T-helper 1 cell treated with Interleukin-12 subunit alpha and Interleukin-12 subunit beta and Interleukin-4 antibody, amounts not matched to agents 30 μg/mL and 1 μg/mL, for 36 hours (primary cell): Measurements from ENCODE around the gene RALGPS2.
"Not testable (repeated sequence)": the region's sequence is repeated elsewhere in the genome, so short reads cannot be mapped to it uniquely, and the experiment has no call there.

Experiments
- H3K27ac Mint-ChIP-seq: one replicate; pipeline ENCODE4 v1.8.0; 2021; ENCODE audit warnings: mild to moderate bottlenecking, mixed read lengths
- H3K27me3 Mint-ChIP-seq: one replicate; pipeline ENCODE4 v1.8.0; 2021; ENCODE audit warnings: low read depth, mixed read lengths
- H3K36me3 Mint-ChIP-seq: one replicate; pipeline ENCODE4 v1.8.0; 2021; ENCODE audit warnings: low read depth, mixed read lengths
- H3K4me1 Mint-ChIP-seq: one replicate; pipeline ENCODE4 v1.8.0; 2021; ENCODE audit warnings: low read depth, mixed read lengths
- H3K4me3 Mint-ChIP-seq: one replicate; pipeline ENCODE4 v1.8.0; 2021; ENCODE audit warnings: mild to moderate bottlenecking, moderate library complexity, mixed read lengths
- H3K9me3 Mint-ChIP-seq: one replicate; pipeline ENCODE4 v1.8.0; 2021; ENCODE audit warnings: mixed read lengths

Gene RALGPS2

DNA sequence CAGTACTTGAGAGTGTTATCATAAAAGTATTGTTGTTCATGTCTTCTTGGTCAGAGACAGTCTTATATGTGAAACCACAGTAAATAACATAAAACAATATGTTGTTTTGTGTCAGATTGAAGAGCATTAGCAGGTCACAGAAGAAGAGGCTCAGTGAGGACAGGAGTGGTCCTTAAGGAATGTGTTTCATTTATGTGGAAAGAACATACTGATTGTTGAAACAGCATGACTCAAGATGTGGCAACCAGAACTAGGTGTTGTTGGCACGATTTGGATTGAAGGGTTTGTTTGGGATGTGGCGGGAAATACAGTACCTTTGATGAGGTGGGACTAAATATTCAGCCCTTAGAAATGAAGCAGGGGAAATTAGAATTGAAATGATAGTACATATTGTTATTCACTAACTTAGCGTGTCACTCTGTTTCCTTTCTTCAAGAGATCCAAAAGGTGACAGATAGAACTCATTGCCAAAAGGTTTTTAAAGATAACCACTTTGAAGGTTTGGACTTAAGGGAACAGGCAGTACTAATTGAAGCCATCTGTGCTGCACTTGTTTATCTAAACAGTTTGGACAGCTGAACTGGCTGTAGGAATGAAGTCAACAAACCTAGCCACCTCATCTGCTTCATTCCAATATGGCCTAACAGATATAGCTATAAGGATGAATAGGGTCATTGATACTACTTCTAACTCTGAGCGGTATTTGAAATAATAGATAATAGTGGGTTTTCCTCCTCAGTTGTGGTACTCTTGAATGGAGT is 14.4 kb downstream of the RALGPS2 start:
- H3K4me1 Mint-ChIP-seq, result no peaks in the 10 kb centered on the region
- H3K36me3 Mint-ChIP-seq, result no peaks in the 10 kb centered on the region
- H3K4me3 Mint-ChIP-seq, result no peak overlapping the region
- no peaks in the 10 kb centered on the region for H3K9me3 Mint-ChIP-seq
- no peaks in the 10 kb centered on the region for H3K27me3 Mint-ChIP-seq
- no peak overlapping the region for H3K27ac Mint-ChIP-seq

DNA sequence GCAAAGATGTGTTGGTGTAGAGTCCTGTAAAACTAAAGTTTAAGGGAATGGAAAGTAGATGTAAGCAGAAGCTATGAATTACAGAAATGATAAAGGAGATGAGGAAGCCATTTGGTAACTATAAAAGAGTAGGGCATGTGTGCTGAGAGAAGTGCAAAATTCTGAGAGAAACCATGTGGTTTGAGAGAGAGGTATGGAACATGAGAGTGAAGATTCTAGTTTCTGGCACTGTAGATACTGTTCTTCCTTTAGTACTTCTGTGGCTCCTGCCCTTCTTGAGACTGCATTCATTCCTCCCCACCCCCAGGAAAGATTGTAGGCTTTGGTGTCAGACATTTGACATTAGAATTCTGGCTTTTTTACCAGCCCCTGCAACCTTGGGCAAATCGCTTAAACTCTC is 15.4 kb downstream of the RALGPS2 start:
- no peaks in the 10 kb centered on the region for H3K4me1 Mint-ChIP-seq
- H3K9me3 Mint-ChIP-seq, result no peaks in the 10 kb centered on the region
- H3K36me3 Mint-ChIP-seq, result no peaks in the 10 kb centered on the region
- H3K27ac Mint-ChIP-seq, result no peak overlapping the region
- H3K4me3 Mint-ChIP-seq, result no peak overlapping the region
- H3K27me3 Mint-ChIP-seq, result no peaks in the 10 kb centered on the region

DNA sequence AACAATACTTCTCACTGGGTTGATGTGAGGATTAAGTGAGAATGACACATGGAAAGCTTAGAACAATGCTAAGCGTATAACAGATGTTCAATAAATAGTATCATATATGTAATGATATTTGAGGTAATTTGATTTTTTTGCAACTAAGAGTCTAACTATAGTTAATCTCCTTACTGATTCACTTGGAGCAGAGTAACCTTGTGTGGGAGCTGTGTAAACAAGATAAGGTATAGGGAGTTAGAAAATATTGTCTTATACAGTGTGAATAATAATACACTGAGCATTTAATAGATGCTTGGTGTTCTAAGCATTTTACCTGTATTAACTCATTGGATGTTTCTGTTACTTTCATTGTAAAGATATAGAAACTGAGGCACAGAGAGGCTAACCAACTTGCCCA is 15.9 kb downstream of the RALGPS2 start:
- Mint-ChIP-seq H3K4me1 (no peaks in the 10 kb centered on the region), H3K9me3 (no peaks in the 10 kb centered on the region), H3K27me3 (no peaks in the 10 kb centered on the region), H3K27ac (no peak overlapping the region), H3K4me3 (no peak overlapping the region), H3K36me3 (no peaks in the 10 kb centered on the region)

DNA sequence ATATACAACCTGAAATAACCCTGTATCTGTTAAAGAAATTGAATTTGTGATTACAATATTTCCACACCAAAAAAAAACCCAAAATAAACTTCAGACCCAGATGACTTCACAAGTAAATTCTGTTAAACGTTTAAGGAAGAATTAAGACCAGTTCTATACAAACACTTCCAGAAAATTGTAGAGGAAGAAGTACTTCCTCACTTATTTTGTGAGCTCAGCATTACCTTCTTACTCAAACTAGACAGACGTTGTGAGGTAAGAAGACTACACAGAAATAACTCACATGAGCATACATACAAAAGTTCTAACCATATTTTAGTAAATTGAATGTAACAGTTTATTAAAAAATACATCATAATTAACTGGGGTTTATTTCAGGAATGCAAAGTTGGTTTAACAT is 18.8 kb downstream of the RALGPS2 start:
- H3K36me3 Mint-ChIP-seq, result no peaks in the 10 kb centered on the region
- H3K4me1 Mint-ChIP-seq, result no peaks in the 10 kb centered on the region
- H3K27ac Mint-ChIP-seq, result no peak overlapping the region

DNA sequence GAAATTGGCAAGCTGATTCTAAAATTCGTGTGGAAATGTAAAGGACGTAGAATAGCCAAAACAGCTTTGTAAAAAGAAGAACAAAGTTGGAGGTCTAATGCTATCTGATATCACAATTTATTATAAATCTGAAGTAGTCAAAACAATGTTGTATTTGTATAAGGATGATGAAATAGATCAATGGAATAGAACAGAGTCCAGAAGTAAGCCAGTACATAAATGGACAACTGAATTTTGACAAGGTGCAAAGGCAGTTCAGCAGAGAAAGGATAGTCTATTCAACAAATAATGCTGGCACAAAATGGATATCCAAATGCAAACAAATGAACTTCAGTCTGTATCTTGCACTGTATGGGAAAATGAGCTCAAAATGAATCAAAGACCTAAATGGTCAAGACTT is 20.2 kb downstream of the RALGPS2 start:
- no peaks in the 10 kb centered on the region for H3K4me1 Mint-ChIP-seq
- no peaks in the 10 kb centered on the region for H3K36me3 Mint-ChIP-seq
- H3K4me3 Mint-ChIP-seq, result no peak overlapping the region
- no peak overlapping the region for H3K27ac Mint-ChIP-seq
- H3K27me3 Mint-ChIP-seq, result no peaks in the 10 kb centered on the region
- no peaks in the 10 kb centered on the region for H3K9me3 Mint-ChIP-seq

More for the DNA sequence above, 18.8 kb downstream of the RALGPS2 start:
- H3K27me3 Mint-ChIP-seq, result no peaks in the 10 kb centered on the region
- no peak overlapping the region for H3K4me3 Mint-ChIP-seq
- no peaks in the 10 kb centered on the region for H3K9me3 Mint-ChIP-seq

DNA sequence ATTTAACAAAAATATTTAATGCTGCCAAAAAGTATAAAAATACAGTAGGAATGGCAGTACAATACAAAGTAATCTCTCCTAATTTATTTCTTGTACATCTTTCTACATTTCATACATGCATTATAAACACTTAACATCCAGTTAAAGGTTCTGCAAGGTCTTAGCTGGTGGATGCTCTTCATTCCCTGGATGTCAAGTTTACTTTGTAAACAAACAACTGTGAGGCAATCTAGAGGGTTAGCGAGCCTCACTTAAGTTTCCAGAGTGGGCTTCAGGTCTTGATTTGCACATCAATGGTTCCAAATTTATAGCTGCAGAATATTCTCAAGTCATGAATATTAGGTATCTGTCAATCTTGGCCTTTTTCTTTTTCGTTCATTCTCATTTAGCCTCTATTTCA is 21.3 kb downstream of the RALGPS2 start:
- H3K36me3 Mint-ChIP-seq, result no peaks in the 10 kb centered on the region
- H3K9me3 Mint-ChIP-seq, result no peaks in the 10 kb centered on the region
- H3K4me3 Mint-ChIP-seq, result no peak overlapping the region
- H3K27me3 Mint-ChIP-seq, result no peaks in the 10 kb centered on the region
- H3K27ac Mint-ChIP-seq, result no peak overlapping the region
- no peaks in the 10 kb centered on the region for H3K4me1 Mint-ChIP-seq

DNA sequence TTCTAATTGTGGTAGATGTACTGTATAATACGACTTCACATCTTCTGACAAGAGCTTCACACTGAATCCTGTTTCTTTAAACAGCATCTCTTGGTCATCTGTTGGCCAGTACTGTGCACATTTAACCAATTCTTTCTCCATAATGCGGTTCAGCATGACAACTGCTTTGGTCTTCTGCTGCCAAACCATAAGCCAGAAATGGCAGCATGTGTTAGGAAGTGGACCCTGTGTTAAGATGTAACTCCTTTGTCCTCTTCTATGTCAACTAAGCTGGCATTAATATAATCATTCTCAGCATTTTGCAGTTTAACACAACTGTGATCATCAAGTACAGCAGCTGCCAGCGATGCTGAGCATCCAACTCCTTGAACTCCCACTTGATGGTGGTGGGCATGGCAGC is 22.3 kb downstream of the RALGPS2 start:
- H3K4me3 Mint-ChIP-seq, H3K4me1 Mint-ChIP-seq, H3K9me3 Mint-ChIP-seq, H3K36me3 Mint-ChIP-seq, H3K27me3 Mint-ChIP-seq, H3K27ac Mint-ChIP-seq: not testable (repeated sequence)

DNA sequence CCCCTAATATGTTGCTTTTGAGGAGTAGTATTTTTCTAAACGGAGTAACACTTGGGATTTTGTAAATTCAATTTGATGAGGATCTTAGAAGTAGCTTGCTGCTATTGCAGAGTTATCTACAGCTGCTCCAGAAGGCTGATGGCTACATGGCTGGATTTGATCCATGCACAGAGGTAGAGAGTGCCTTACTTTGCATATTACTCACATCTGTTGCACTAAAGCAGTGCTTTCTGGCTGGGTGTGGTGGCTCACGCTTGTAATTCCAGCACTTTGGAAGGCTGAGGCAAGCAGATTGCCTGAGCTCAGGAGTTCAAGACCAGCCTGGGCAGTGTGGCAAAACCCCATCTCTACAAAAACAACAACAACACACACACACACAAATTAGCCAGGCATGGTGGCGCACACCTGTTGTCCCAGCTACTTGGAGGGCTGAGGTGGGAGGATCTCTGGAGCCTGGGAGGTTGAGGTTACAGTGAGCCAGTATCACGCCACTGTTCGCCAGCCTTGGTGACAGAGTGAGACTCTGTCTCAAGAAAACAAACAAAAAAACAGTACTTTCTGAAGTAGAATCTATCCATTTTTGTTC is 24.6 kb downstream of the RALGPS2 start:
- no peak overlapping the region for H3K4me3 Mint-ChIP-seq
- no peaks in the 10 kb centered on the region for H3K4me1 Mint-ChIP-seq
- H3K36me3 Mint-ChIP-seq, result no peaks in the 10 kb centered on the region
- no peaks in the 10 kb centered on the region for H3K27me3 Mint-ChIP-seq
- H3K27ac Mint-ChIP-seq, result no peak overlapping the region
- no peaks in the 10 kb centered on the region for H3K9me3 Mint-ChIP-seq

DNA sequence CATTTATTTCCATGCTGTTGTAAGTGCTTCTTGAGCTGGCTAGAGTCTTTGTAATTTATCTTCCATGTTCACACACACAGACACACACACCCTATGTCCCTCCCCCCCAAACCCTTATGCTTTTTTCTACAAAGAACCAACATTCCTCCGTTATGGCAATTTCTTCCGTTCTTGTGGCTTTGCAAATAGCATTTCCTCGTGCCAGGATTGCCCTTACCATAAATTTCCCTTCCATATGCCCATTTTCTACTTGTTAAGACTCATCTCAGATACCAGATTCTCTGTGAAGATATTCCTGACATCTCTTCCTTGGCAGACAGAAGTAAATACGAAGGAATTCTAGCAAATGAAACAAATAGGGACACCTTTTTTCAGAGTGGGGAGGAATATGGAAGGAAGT is 26.0 kb downstream of the RALGPS2 start:
- H3K4me3 Mint-ChIP-seq, result no peak overlapping the region
- H3K36me3 Mint-ChIP-seq, result no peaks in the 10 kb centered on the region
- H3K27me3 Mint-ChIP-seq, result no peaks in the 10 kb centered on the region
- no peak overlapping the region for H3K27ac Mint-ChIP-seq
- H3K9me3 Mint-ChIP-seq, result peaks cover 4% of the 10 kb centered on the region
- H3K4me1 Mint-ChIP-seq, result no peaks in the 10 kb centered on the region

DNA sequence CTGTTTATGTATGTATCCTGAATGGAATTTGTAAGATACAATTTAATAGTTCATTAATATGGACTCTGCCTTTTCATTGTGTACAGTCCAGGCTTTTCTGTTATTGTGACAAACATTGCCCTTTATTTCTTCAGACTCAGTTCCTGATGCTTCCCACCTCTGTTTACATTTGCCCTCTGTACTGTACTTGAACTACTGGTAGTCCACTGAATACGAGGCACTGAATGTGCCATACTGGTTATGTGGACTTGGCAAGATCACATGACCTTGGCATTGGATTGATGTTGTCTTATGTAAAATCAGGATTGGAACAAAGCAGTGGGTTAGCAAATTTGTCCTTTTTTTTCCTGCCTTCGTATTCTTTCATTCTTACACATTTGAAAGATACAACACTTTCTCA is 27.8 kb downstream of the RALGPS2 start:
- Mint-ChIP-seq H3K4me1 (no peaks in the 10 kb centered on the region), H3K4me3 (no peak overlapping the region), H3K36me3 (no peaks in the 10 kb centered on the region), H3K9me3 (peaks cover 4% of the 10 kb centered on the region), H3K27ac (no peak overlapping the region), H3K27me3 (no peaks in the 10 kb centered on the region)

DNA sequence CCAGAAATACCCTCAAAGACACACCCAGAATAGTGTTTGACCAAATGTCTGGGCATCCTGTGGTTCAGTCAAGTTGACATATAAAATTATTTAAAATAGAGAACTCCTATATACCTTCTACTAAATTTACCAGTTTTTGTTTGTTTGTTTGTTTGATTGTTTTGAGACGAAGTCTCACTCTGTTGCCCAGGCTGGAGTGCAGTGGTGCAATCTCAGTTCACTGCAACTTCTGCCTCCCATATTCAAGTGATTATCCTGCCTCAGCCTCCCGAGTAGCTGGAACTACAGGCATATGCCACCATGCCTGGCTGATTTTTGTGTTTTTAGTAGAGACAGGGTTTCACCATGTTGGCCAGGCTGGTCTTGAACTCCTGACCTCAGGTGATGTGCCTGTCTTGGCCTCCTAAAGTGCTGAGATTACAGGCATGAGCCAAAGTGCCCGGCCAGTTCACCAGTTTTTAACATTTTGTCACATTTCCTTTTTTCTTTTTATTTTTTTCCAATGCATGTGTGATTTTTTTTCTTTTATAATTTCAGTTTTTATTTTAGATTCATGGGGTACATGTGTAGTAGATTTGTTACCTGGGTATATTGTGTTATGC is 29.7 kb downstream of the RALGPS2 start:
- H3K9me3 Mint-ChIP-seq, H3K27me3 Mint-ChIP-seq, H3K36me3 Mint-ChIP-seq, H3K27ac Mint-ChIP-seq, H3K4me1 Mint-ChIP-seq, H3K4me3 Mint-ChIP-seq: not testable (repeated sequence)

DNA sequence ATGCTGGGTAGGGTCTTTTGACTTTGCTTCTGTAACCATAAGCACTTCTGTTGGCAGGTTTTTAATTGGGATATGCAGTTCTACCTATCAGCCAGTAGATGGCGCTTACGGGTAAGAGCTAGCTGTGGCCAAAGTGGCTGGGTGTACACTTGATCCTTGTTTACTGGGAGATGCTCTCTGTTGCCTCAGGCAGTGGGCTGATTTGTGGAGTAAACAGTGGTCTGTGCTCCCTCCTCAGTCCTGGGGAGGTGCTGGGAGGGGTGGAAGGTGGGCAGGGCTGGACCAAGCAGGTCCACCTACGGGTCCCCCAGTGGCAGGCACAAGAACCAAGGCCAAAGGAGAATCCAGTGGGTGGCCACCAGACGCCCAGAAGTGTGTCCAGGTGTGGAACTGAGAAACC is 43.4 kb downstream of the RALGPS2 start:
- H3K27me3 Mint-ChIP-seq, result no peaks in the 10 kb centered on the region
- H3K4me3 Mint-ChIP-seq, result no peak overlapping the region
- no peaks in the 10 kb centered on the region for H3K4me1 Mint-ChIP-seq
- H3K27ac Mint-ChIP-seq, result no peak overlapping the region
- H3K9me3 Mint-ChIP-seq, result peaks cover 24% of the 10 kb centered on the region
- peaks cover 1% of the 10 kb centered on the region for H3K36me3 Mint-ChIP-seq

DNA sequence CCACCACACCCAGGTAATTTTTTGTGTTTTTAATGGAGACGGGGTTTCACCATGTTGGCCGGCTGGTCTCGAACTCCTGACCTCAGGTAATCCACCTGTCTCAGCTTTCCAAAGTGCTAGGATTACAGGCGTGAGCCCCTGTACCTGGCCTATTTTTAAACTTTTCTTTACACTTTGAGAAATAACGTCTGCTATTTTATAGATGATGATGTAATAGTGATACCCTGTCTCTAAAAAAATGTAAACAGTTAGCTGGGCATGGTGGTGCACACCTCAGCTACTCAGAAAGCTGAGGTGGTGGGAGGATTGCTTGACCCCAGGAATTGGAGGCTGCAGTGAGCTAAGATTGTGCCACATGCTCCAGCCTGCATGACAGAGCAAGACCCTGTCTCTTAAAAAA is 47.9 kb downstream of the RALGPS2 start:
- Mint-ChIP-seq H3K27ac (no peak overlapping the region), H3K4me3 (no peak overlapping the region), H3K9me3 (no peaks in the 10 kb centered on the region), H3K36me3 (no peaks in the 10 kb centered on the region), H3K4me1 (no peaks in the 10 kb centered on the region), H3K27me3 (no peaks in the 10 kb centered on the region)

DNA sequence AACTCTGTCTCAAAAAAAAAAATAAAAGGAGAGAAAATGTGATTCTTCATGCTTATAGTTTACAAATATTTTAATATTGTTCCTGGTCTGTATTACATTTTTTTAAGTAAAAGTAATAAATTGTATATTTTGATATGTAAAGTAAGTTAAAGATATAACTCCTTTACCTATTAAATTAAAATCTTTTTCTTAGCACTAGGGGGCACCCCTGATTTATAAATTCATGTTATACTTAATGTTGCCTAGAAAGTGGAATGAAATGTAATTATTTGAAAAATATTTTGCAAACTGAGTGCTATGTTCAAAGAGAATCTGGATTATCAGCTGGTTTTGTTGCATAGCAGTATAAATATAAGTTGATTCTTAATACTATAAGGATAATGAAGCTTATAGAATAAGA is 49.2 kb downstream of the RALGPS2 start:
- H3K4me1 Mint-ChIP-seq, result no peaks in the 10 kb centered on the region
- H3K27ac Mint-ChIP-seq, result no peak overlapping the region
- no peaks in the 10 kb centered on the region for H3K9me3 Mint-ChIP-seq
- no peak overlapping the region for H3K4me3 Mint-ChIP-seq
- no peaks in the 10 kb centered on the region for H3K27me3 Mint-ChIP-seq
- no peaks in the 10 kb centered on the region for H3K36me3 Mint-ChIP-seq

DNA sequence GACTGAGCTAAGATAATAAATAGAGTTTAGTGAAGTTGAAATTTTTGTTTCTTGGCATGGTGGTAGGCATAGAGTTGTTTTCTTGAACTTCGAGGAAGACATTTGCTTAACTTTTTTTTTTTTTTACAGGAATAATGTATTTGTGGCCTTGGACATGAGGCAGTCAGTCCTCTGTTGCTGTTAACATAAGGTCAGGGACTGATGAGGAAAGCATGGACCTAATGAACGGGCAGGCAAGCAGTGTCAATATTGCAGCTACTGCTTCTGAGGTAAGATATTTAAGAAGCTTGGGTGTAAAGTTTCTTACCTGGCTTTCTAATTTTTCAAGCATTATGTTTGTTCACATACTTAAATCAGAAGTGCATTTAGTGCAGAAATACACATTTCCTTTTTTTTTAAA is 51.5 kb downstream of the RALGPS2 start:
- H3K27ac Mint-ChIP-seq, result no peak overlapping the region
- H3K27me3 Mint-ChIP-seq, result no peaks in the 10 kb centered on the region
- no peaks in the 10 kb centered on the region for H3K4me1 Mint-ChIP-seq
- no peak overlapping the region for H3K4me3 Mint-ChIP-seq
- no peaks in the 10 kb centered on the region for H3K9me3 Mint-ChIP-seq
- no peaks in the 10 kb centered on the region for H3K36me3 Mint-ChIP-seq
